ENCODE results near the gene IL17REL.

GRCh38 chr22:49972163-49973017, 40.2 kb downstream of the IL17REL start:
- TF ChIP-seq POLR2A (IDR thresholded peaks at IDR 0.05; ENCODE audit: low read depth, low read length) (no peak), HDAC2 (IDR thresholded peaks at IDR 0.05) (no peak)
